Keratinocyte (primary cell): ENCODE data around the gene FBLN1. TPM values are rescaled to one million over a fixed set of nuclear protein-coding genes. Genes with fewer than 3 reads are reported as not detected.

Experiments
- DNase-seq: peaks from one replicate; pipeline ENCODE4 v3.0.0-alpha.2; 2011; ENCODE audit warnings: low read depth, missing footprints, low spot score
- FAIRE-seq: peaks from 2 replicates; lab custom pipeline; 2011; peaks lifted over from hg19 to GRCh38; lab: Jason Lieb, UNC
- H2AFZ ChIP-seq: 2 replicates; pipeline ENCODE4 v1.6.0; 2012; ENCODE audit warnings: low read length, control low read depth, inconsistent platforms; ENCODE audit not compliant: control insufficient read depth
- H3K27ac ChIP-seq: 2 replicates; pipeline ENCODE4 v1.5.1; 2011; ENCODE audit warnings: low read length; ENCODE audit not compliant: control insufficient read depth, insufficient read depth
- H3K27me3 ChIP-seq: 3 replicates; pipeline ENCODE4 v1.6.0; 2011; ENCODE audit warnings: low read length; ENCODE audit not compliant: control insufficient read depth, insufficient read depth; ENCODE audit errors: extremely low read depth
- H3K36me3 ChIP-seq, 2 experiments: 2 replicates in 1 of 2; 3 replicates in 1 of 2; pipeline ENCODE4 v1.5.1; 2011; ENCODE audit warnings: low read length in 2 of 2, mild to moderate bottlenecking in 1 of 2; ENCODE audit not compliant: control insufficient read depth in 2 of 2, insufficient read depth in 2 of 2; ENCODE audit errors: extremely low read depth in 1 of 2
- H3K4me1 ChIP-seq: 3 replicates; pipeline ENCODE4 v1.5.1; 2011; ENCODE audit warnings: low read length; ENCODE audit not compliant: control insufficient read depth, insufficient read depth; ENCODE audit errors: extremely low read depth
- H3K4me2 ChIP-seq: 3 replicates; pipeline ENCODE4 v1.6.0; 2011; ENCODE audit warnings: low read depth, low read length; ENCODE audit not compliant: control insufficient read depth, insufficient read depth; ENCODE audit errors: extremely low read depth
- H3K4me3 ChIP-seq, 3 experiments: fragments of 200-600 bp in 1 of 3; sonication (generic) in 1 of 3; 2 replicates in 2 of 3; 3 replicates in 1 of 3; pipeline ENCODE4 v1.5.1; 2011 to 2016; ENCODE audit warnings: low read length in 3 of 3, mild to moderate bottlenecking in 3 of 3, control low read depth in 2 of 3, inconsistent platforms in 1 of 3, low read depth in 1 of 3, mixed read lengths in 1 of 3, mixed run types in 1 of 3, moderate library complexity in 1 of 3; ENCODE audit not compliant: control insufficient read depth in 2 of 3, insufficient read depth in 2 of 3; ENCODE audit errors: extremely low read depth in 1 of 3
- H3K79me2 ChIP-seq: 2 replicates; pipeline ENCODE4 v1.6.0; 2012; ENCODE audit warnings: low read length; ENCODE audit not compliant: control insufficient read depth, insufficient read depth
- H3K9ac ChIP-seq: 3 replicates; pipeline ENCODE4 v1.6.0; 2011; ENCODE audit warnings: low read length; ENCODE audit not compliant: control insufficient read depth, insufficient read depth; ENCODE audit errors: extremely low read depth
- H3K9me1 ChIP-seq: 3 replicates; pipeline ENCODE4 v1.6.0; 2011; ENCODE audit warnings: low read length; ENCODE audit not compliant: control insufficient read depth, insufficient read depth; ENCODE audit errors: extremely low read depth
- H3K9me3 ChIP-seq: 2 replicates; pipeline ENCODE4 v1.5.1; 2012; ENCODE audit warnings: low read depth, low read length; ENCODE audit not compliant: control insufficient read depth
- H4K20me1 ChIP-seq: 3 replicates; pipeline ENCODE4 v1.6.0; 2011; ENCODE audit warnings: low read length; ENCODE audit not compliant: control insufficient read depth, insufficient read depth; ENCODE audit errors: extremely low read depth
- CTCF ChIP-seq, 3 experiments: IDR thresholded peaks in 1 of 3; conservative IDR thresholded peaks in 1 of 3; optimal IDR thresholded peaks in 1 of 3; 2 replicates in 2 of 3; 3 replicates in 1 of 3; pipeline versions ENCODE3 to v1.5.1; 2011; ENCODE audit warnings: low read length in 3 of 3, mild to moderate bottlenecking in 3 of 3, moderate library complexity in 2 of 3, control low read depth in 1 of 3, inconsistent platforms in 1 of 3; ENCODE audit not compliant: insufficient read depth in 2 of 3; ENCODE audit errors: extremely low read depth in 1 of 3
- EZH2 ChIP-seq: IDR thresholded peaks from one replicate; pipeline ENCODE4 v1.6.1; 2012; ENCODE audit warnings: inconsistent platforms, mild to moderate bottlenecking, low read length, moderate library complexity
- dilution Hi-C: fragments of 300-500 bp; cut with MboI; formaldehyde crosslinking; loops from one replicate; pipeline ENCODE4 v1.7.0; 2020; ENCODE audit warnings: low sequenced_read_pairs; ENCODE audit not compliant: extremely low pct_ligation_motif_present
- polyA plus RNA-seq, 5 experiments: library from polyadenylated mRNA; depleted of rRNA in 3 of 5; stranded (reverse) in 3 of 5; stranded (forward) in 1 of 5; unstranded in 1 of 5; fragments of >200 nt; gene quantifications; 1 replicate in 1 of 5; 2 replicates in 3 of 5; 3 replicates in 1 of 5; pipeline versions ENCODE4 v1.2.1 to v1.2.3, GENCODE V29; 2011 to 2012; ENCODE audit warnings: missing spikeins in 2 of 5, low read depth in 1 of 5, low replicate concordance in 1 of 5

Gene FBLN1
- polyA plus RNA-seq, 1 donor (not counting 4 experiments of a cell fraction or from before 2014, with no cell fraction given): 13.7 TPM

- Histone ChIP-seq H2AFZ (no peak overlapping the region), H3K27me3 (no peaks in the 10 kb centered on the region), H3K4me2 (no peak overlapping the region), H4K20me1 (no peaks in the 10 kb centered on the region), H3K36me3 (peaks cover 0 to 4% of the 10 kb centered on the region in 2 experiments), H3K9ac (no peak overlapping the region), H3K4me3 (no peak overlapping the region), H3K9me1 (no peaks in the 10 kb centered on the region), H3K9me3 (no peaks in the 10 kb centered on the region), H3K79me2 (no peaks in the 10 kb centered on the region), H3K4me1 (peaks cover 27% of the 10 kb centered on the region), H3K27ac (no peak overlapping the region)
- TF ChIP-seq CTCF (optimal IDR thresholded peaks at IDR 0.05 in 1 of 3, IDR thresholded peaks at IDR 0.05 in 1 of 3, conservative IDR thresholded peaks at IDR 0.05 in 1 of 3; ENCODE audit: extremely low read depth in 1 of 3, insufficient read depth in 2 of 3, low read length in 3 of 3) (no peak), EZH2 (no peak)
- DNase-seq: no peak
- dilution Hi-C loops: no loop called here
- no peak for FAIRE-seq
These were observed 37.4 kb downstream of the FBLN1 start for GRCh38 chr22:45540122-45540521.

GRCh38 chr22:45541382-45541979 is 38.8 kb downstream of the FBLN1 start:
- H3K9ac ChIP-seq: no peak overlapping the region

More at GRCh38 chr22:45541382-45541979, 38.8 kb downstream of the FBLN1 start:
- H3K4me1 ChIP-seq: peaks cover 23% of the 10 kb centered on the region
- H3K4me2 ChIP-seq: no peak overlapping the region
- no peak for TF ChIP-seq CTCF (optimal IDR thresholded peaks at IDR 0.05 in 1 of 3, IDR thresholded peaks at IDR 0.05 in 1 of 3, conservative IDR thresholded peaks at IDR 0.05 in 1 of 3; ENCODE audit: extremely low read depth in 1 of 3, insufficient read depth in 2 of 3, low read length in 3 of 3)
- no peak for TF ChIP-seq EZH2
- DNase-seq (no peak), FAIRE-seq (no peak)
- H3K4me3 ChIP-seq: no peak overlapping the region
- peaks cover 0 to 4% of the 10 kb centered on the region in 2 experiments for H3K36me3 ChIP-seq
- no peaks in the 10 kb centered on the region for H3K9me3 ChIP-seq
- no peaks in the 10 kb centered on the region for H3K9me1 ChIP-seq
- no peaks in the 10 kb centered on the region for H4K20me1 ChIP-seq
- no peak overlapping the region for H2AFZ ChIP-seq
- H3K27me3 ChIP-seq: no peaks in the 10 kb centered on the region
- dilution Hi-C loops: no loop called here
- no peak overlapping the region for H3K27ac ChIP-seq
- no peaks in the 10 kb centered on the region for H3K79me2 ChIP-seq
